MCF 10A (cell line): ENCODE data around the gene EVA1B. TPM values are rescaled to one million over a fixed set of nuclear protein-coding genes. Genes with fewer than 3 reads are reported as not detected.

ENCODE experiments used
- BruUV-seq: library from RNA; stranded (reverse); fragments of 400-500 nt; replicated peaks from 2 replicates; lab custom pipeline; 2021; lab: Mats Ljungman, UMichigan
- CTCF ChIA-PET: fragments of 300-600 bp; sonication (Branson Sonifier 250); formaldehyde crosslinking; extraction: SDS; loops from one replicate; lab custom pipeline; 2021; ENCODE audit warnings: antibody characterized with exemption, inconsistent platforms; lab: Yijun Ruan, JAX
- POLR2A ChIA-PET: fragments of 300-600, 350-650 bp; sonication (Branson Sonifier 250); formaldehyde crosslinking; extraction: SDS; loops from one replicate; lab custom pipeline; 2020; ENCODE audit warnings: antibody characterized with exemption, inconsistent platforms; lab: Yijun Ruan, JAX
- DNase-seq: peaks from one replicate; pipeline ENCODE4 v3.0.0-alpha.2; 2018; ENCODE audit not compliant: unreplicated experiment
- H3K27ac Mint-ChIP-seq: one replicate; pipeline ENCODE4 v1.8.0; 2022; ENCODE audit warnings: mild to moderate bottlenecking, low read depth, mixed read lengths; ENCODE audit not compliant: unreplicated experiment
- H3K27me3 Mint-ChIP-seq: one replicate; pipeline ENCODE4 v1.8.0; 2022; ENCODE audit warnings: mixed read lengths; ENCODE audit not compliant: insufficient read depth, unreplicated experiment
- H3K36me3 Mint-ChIP-seq: one replicate; pipeline ENCODE4 v1.8.0; 2022; ENCODE audit warnings: mild to moderate bottlenecking, moderate library complexity, mixed read lengths; ENCODE audit not compliant: insufficient read depth, unreplicated experiment
- H3K4me1 Mint-ChIP-seq: one replicate; pipeline ENCODE4 v1.8.0; 2022; ENCODE audit warnings: mixed read lengths; ENCODE audit not compliant: insufficient read depth, unreplicated experiment
- H3K4me3 Mint-ChIP-seq: one replicate; pipeline ENCODE4 v1.8.0; 2022; ENCODE audit warnings: mild to moderate bottlenecking, moderate library complexity, mixed read lengths; ENCODE audit not compliant: unreplicated experiment
- H3K9me3 Mint-ChIP-seq: one replicate; pipeline ENCODE4 v1.8.0; 2022; ENCODE audit warnings: mixed read lengths; ENCODE audit not compliant: unreplicated experiment
- intact Hi-C: fragments of 100-400 bp; cut with micrococcal nuclease; formaldehyde crosslinking; loops from 2 replicates; pipeline ENCODE4 v1.14.1; 2022
- total RNA-seq: library from RNA; stranded (reverse); gene quantifications from 2 replicates; pipeline ENCODE4 v1.2.3, GENCODE V29; 2022
- TF ChIP-seq, protein P1 (sequence below): fragments of 200-600 bp; IDR thresholded peaks from one replicate; pipeline ENCODE4 v1.8.0; 2022; ENCODE audit warnings: antibody characterized with exemption, mild to moderate bottlenecking; ENCODE audit not compliant: unreplicated experiment

The EVA1B gene
- total RNA-seq, 1 experiment from 2014 or later = 4.8 TPM

DNA sequence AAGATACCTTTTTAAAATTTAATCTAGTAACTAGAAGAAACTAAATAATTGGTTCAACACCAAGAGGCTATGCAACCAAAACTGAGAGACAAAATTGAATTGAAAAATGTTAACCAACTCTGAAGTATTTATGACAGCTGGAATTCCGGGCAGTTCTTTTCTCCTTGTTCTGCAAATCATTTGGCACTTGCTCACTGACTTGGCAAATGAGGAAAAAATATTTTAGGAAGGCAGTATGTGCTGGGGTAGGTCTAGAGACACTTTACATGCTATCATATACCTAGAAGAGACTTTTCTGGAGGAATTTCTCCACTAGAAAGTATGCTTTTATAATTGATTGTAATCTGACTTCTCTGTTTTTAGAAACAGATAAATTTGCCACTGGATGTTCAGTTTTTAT, 39.4 kb downstream of the EVA1B start:
- TF ChIP-seq, protein P1, sequence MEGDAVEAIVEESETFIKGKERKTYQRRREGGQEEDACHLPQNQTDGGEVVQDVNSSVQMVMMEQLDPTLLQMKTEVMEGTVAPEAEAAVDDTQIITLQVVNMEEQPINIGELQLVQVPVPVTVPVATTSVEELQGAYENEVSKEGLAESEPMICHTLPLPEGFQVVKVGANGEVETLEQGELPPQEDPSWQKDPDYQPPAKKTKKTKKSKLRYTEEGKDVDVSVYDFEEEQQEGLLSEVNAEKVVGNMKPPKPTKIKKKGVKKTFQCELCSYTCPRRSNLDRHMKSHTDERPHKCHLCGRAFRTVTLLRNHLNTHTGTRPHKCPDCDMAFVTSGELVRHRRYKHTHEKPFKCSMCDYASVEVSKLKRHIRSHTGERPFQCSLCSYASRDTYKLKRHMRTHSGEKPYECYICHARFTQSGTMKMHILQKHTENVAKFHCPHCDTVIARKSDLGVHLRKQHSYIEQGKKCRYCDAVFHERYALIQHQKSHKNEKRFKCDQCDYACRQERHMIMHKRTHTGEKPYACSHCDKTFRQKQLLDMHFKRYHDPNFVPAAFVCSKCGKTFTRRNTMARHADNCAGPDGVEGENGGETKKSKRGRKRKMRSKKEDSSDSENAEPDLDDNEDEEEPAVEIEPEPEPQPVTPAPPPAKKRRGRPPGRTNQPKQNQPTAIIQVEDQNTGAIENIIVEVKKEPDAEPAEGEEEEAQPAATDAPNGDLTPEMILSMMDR = no peak
- no peak for DNase-seq
- BruUV-seq = no TSS peak
- H3K27me3 Mint-ChIP-seq = no peaks in the 10 kb centered on the region
- H3K36me3 Mint-ChIP-seq = peaks cover 82% of the 10 kb centered on the region
- H3K4me3 Mint-ChIP-seq = no peak overlapping the region
- peaks cover 15% of the 10 kb centered on the region for H3K4me1 Mint-ChIP-seq
- H3K9me3 Mint-ChIP-seq = no peaks in the 10 kb centered on the region
- H3K27ac Mint-ChIP-seq = no peak overlapping the region
- intact Hi-C loops = loop anchor here (2.0 kb wide), 1 partner anchor 59 kb away; the partner anchor contains the start of gene THRAP3
- ChIA-PET POLR2A (interaction anchor here (0.6 to 6.0 kb wide), 4 partner anchors 10 to 134 kb away, joined by 3 to 39 read pairs (median 4); partner anchors contain the start of gene THRAP3), CTCF (interaction anchor here (0.6 to 4.5 kb wide), 4 partner anchors 16 to 135 kb away, joined by 3 to 19 read pairs (median 12); partner anchors contain the start of gene TRAPPC3)

DNA sequence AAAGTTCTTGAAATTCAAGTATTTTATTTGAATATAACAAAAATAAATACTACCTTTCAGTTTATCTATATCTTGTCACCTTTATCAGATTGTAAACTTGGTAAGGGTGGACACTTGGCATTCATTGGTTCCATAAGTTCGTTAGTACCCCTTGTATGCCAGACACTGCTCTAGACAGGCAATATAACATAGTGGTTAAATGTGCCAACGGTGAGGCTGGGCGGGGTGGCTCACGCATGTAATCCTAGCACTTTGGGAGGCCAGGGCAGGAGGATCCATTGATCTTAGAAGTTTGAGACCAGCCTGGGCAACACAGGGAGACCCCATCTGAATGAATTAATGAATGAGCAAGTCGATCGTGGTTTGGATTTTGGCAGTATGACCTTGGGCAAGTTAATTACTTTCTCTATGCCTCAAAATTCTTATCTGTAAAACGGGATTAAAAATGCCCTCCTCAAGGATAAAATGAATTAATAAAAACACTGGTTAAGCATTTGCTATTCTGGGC, 43.6 kb downstream of the EVA1B start:
- peak overlapping the region; percentile 24 for H3K27ac Mint-ChIP-seq
- H3K4me3 Mint-ChIP-seq = no peak overlapping the region
- peaks cover 55% of the 10 kb centered on the region for H3K36me3 Mint-ChIP-seq
- TF ChIP-seq, protein P1 = no peak
- ChIA-PET POLR2A (interaction anchor here (0.6 to 6.0 kb wide), 12 partner anchors 11 to 130 kb away, joined by 3 to 39 read pairs (median 4); partner anchors contain the start of genes SH3D21 and THRAP3), CTCF (interaction anchor here (0.7 to 4.5 kb wide), 5 partner anchors 18 to 130 kb away, joined by 3 to 19 read pairs (median 7); partner anchors contain the start of gene TRAPPC3)
- peaks cover 16% of the 10 kb centered on the region for H3K4me1 Mint-ChIP-seq
- no TSS peak for BruUV-seq
- H3K27me3 Mint-ChIP-seq = no peaks in the 10 kb centered on the region
- intact Hi-C loops = no loop called here
- H3K9me3 Mint-ChIP-seq = no peaks in the 10 kb centered on the region
- no peak for DNase-seq

DNA sequence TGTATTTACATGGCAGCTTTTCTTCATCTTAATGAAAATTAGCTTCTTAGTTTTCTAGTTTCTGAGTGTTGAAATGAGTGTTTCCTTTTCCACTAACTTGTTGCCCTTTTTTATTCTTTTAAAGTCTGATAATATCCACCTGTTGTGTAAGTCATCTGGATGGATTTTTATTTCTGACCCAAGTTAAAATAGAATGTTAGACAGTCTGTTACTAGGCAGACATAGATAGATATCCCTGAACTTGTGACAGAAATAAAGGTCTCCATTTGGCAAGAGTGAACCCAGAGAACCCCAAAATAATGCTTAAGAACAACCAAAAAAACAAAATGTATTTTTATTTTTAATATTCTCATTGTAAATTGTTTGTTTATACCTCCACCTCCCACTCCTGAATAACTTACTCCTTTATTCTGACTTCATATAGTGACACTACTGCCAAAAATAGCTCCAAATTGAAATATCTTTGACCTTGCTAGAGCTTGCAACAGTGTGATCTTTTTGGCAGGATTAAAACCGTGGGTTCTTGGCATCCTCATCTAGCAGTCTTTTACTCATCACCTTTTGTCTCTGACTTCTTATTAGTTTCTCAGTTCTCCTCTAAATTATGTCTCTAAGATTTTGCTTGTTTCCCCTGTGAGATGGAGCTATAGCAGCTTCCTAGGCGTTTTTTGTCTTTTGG, 44.2 kb downstream of the EVA1B start:
- Mint-ChIP-seq H3K4me3 (no peak overlapping the region), H3K27me3 (no peaks in the 10 kb centered on the region), H3K27ac (peak overlapping the region; percentile 24), H3K9me3 (no peaks in the 10 kb centered on the region), H3K4me1 (peaks cover 16% of the 10 kb centered on the region), H3K36me3 (peaks cover 55% of the 10 kb centered on the region)
- intact Hi-C loops = no loop called here
- CTCF ChIA-PET = interaction anchor here (0.6 to 2.8 kb wide), 5 partner anchors 19 to 130 kb away, joined by 3 to 12 read pairs (median 5); partner anchors contain the start of gene TRAPPC3
- BruUV-seq = no TSS peak
- DNase-seq = peak; percentile 45
- POLR2A ChIA-PET = interaction anchor here (0.7 to 6.0 kb wide), 12 partner anchors 9 to 125 kb away, joined by 3 to 39 read pairs (median 4); partner anchors contain the start of genes SH3D21 and THRAP3
- TF ChIP-seq, protein P1 = no peak

DNA sequence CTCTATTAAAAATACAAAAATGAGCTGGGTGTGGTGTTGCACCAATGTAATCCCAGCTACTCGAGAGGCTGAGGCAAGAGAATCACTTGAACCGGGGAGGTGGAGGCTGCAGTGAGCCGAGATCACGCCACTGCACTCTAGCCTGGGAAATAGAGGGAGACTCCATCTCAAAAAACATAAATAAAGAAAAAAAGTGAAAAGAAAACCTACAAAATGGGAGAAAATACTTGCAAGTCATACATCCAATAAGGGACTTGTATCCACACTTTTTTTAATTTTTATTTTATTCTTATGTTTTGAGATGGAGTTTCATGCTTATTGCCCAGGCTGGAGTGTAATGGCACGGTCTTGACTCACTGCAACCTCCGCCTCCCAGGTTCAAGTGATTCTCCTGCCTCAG, 46.8 kb downstream of the EVA1B start:
- peaks cover 48% of the 10 kb centered on the region for H3K36me3 Mint-ChIP-seq
- CTCF ChIA-PET = interaction anchor here (2.1 kb wide), 1 partner anchor 9 kb away, joined by 6 read pairs; no protein-coding TSS in a partner anchor
- H3K27me3 Mint-ChIP-seq = no peaks in the 10 kb centered on the region

More for the DNA sequence above, 46.8 kb downstream of the EVA1B start:
- no peak for DNase-seq
- POLR2A ChIA-PET = interaction anchor here (1.1 kb wide), 1 partner anchor 110 kb away, joined by 3 read pairs; no protein-coding TSS in a partner anchor
- Mint-ChIP-seq H3K9me3 (no peaks in the 10 kb centered on the region), H3K4me1 (peaks cover 16% of the 10 kb centered on the region), H3K4me3 (no peak overlapping the region), H3K27ac (no peak overlapping the region)
- BruUV-seq = no TSS peak
- TF ChIP-seq, protein P1 = no peak
- intact Hi-C loops = no loop called here
